Transverse colon (tissue), 4 donors: ENCODE data around the gene CDH12. TPM values are rescaled to one million over a fixed set of nuclear protein-coding genes. Genes with fewer than 3 reads are reported as not detected.

Experiments used
- DNase-seq: peaks from one replicate; pipeline ENCODE4 v3.0.0-alpha.2; 2019
- H3K27ac ChIP-seq, 4 donors: fragments of 200-600 bp; sonication (generic); 2 replicates each; pipeline ENCODE4 v1.5.1; 2016 to 2018; ENCODE audit warnings: inconsistent platforms in 4 of 4
- H3K27me3 ChIP-seq: fragments of 200-600 bp; sonication (generic); 2 replicates; pipeline ENCODE4 v1.5.1; 2017; ENCODE audit warnings: inconsistent platforms
- H3K36me3 ChIP-seq, 4 donors: fragments of 200-600 bp; sonication (generic); 2 replicates each; pipeline ENCODE4 v1.5.1; 2017 to 2019; ENCODE audit warnings: inconsistent platforms in 4 of 4
- H3K4me1 ChIP-seq, 4 donors: fragments of 200-600 bp; sonication (generic); 2 replicates each; pipeline ENCODE4 v1.5.1; 2017 to 2020; ENCODE audit warnings: inconsistent platforms in 4 of 4
- H3K4me3 ChIP-seq, 4 donors: fragments of 200-600 bp; sonication (generic); 1 replicate in 1 of 4; 2 replicates in 3 of 4; pipeline versions ENCODE4 v1.5.1 to v1.6.1; 2017 to 2019; ENCODE audit warnings: inconsistent platforms in 4 of 4
- H3K9me3 ChIP-seq, 2 donors: fragments of 200-600 bp; sonication (generic); 2 replicates each; pipeline ENCODE4 v1.5.1; 2017 to 2019; ENCODE audit warnings: inconsistent platforms in 2 of 2
- CTCF ChIP-seq, 5 experiments: fragments of 200-600 bp in 3 of 5; fragments of 450-650 bp in 2 of 5; sonication (generic) in 3 of 5; IDR thresholded peaks; 1 replicate in 2 of 5; 2 replicates in 3 of 5; pipeline ENCODE4 v1.5.1; 2016 to 2017; ENCODE audit warnings: antibody characterized with exemption in 5 of 5, inconsistent platforms in 3 of 5, mild to moderate bottlenecking in 2 of 5, moderate library complexity in 1 of 5
- EP300 ChIP-seq: sonication (generic); formaldehyde crosslinking; IDR thresholded peaks from one replicate; pipeline ENCODE4 v1.6.1; 2017; ENCODE audit warnings: antibody characterized with exemption, low read depth
- POLR2A ChIP-seq: fragments of 450-650 bp; IDR thresholded peaks from one replicate; pipeline ENCODE4 v1.6.1; 2016; ENCODE audit warnings: antibody characterized with exemption, mild to moderate bottlenecking, moderate library complexity
- POLR2AphosphoS5 ChIP-seq, 3 donors: sonication (generic); formaldehyde crosslinking; IDR thresholded peaks; one replicate each; pipeline ENCODE4 v1.6.1; 2016; ENCODE audit warnings: antibody characterized with exemption in 3 of 3
- WGBS, 2 donors: methylation state at CpG; one replicate each; pipeline ENCODE4 v1.1.5; 2018; ENCODE audit warnings: low coverage in 1 of 2; 5-methylcytosine and 5-hydroxymethylcytosine counted together
- in situ Hi-C, 4 donors: fragments of 200-750 bp; cut with MboI; loops; one replicate each; pipeline versions ENCODE4 v1.15.0 to v1.15.1; 2017; ENCODE audit warnings: low sequenced_read_pairs in 3 of 4, low pct_ligation_motif_present in 1 of 4, low pct_unique_long_range_greater_than_20kb in 1 of 4
- intact Hi-C: fragments of 100-400 bp; cut with DNase I; formaldehyde crosslinking; loops from one replicate; pipeline ENCODE4 v1.15.1; 2023; ENCODE audit warnings: low total_unique reads
- total RNA-seq, 4 donors: library from RNA; depleted of rRNA; stranded (reverse); fragments of >200 nt; gene quantifications; one replicate each; pipeline ENCODE4 v1.1.0, GENCODE V29; 2016

CDH12 gene
- total RNA-seq, 4 donors from 2014 or later, result 0.14 TPM; not detected in 3

- no peaks in the 10 kb centered on the region for H3K36me3 ChIP-seq
- in situ Hi-C loops, result no loop called here
Observed at GRCh38 chr5:22390888-22391287, 462.3 kb downstream of the CDH12 start.

GRCh38 chr5:22372826-22373660 lies 480.1 kb downstream of the CDH12 start:
- Histone ChIP-seq H3K9me3 (no peaks in the 10 kb centered on the region), H3K36me3 (no peaks in the 10 kb centered on the region), H3K27ac (no peak overlapping the region), H3K27me3 (no peaks in the 10 kb centered on the region), H3K4me1 (no peaks in the 10 kb centered on the region), H3K4me3 (no peak overlapping the region)
- no peak for DNase-seq
- TF ChIP-seq CTCF (IDR thresholded peaks at IDR 0.05) (no peak), POLR2AphosphoS5 (IDR thresholded peaks at IDR 0.05) (no peak), EP300 (no peak), POLR2A (no peak)
- intact Hi-C loops, result no loop called here
- in situ Hi-C loops, result no loop called here
- WGBS, 2 donors, result 69% methylated on average over 1 of the region's 1 CpG; no CpG with 5 or more reads in 1 of the 2 donors

More at GRCh38 chr5:22390888-22391287, 462.3 kb downstream of the CDH12 start:
- Histone ChIP-seq H3K9me3 (no peaks in the 10 kb centered on the region), H3K27ac (no peak overlapping the region), H3K4me1 (no peaks in the 10 kb centered on the region), H3K27me3 (no peaks in the 10 kb centered on the region), H3K4me3 (no peak overlapping the region)
- no peak for TF ChIP-seq POLR2AphosphoS5 (IDR thresholded peaks at IDR 0.05)
- no peak for TF ChIP-seq EP300
- no peak for TF ChIP-seq POLR2A
- TF ChIP-seq CTCF (IDR thresholded peaks at IDR 0.05), result no peak
- intact Hi-C loops, result no loop called here
- no peak for DNase-seq

- H3K9me3 ChIP-seq, result no peaks in the 10 kb centered on the region
- no peaks in the 10 kb centered on the region for H3K27me3 ChIP-seq
- H3K27ac ChIP-seq, result no peak overlapping the region
- no peak overlapping the region for H3K4me3 ChIP-seq
- intact Hi-C loops, result no loop called here
- in situ Hi-C loops, result no loop called here
- no peak for DNase-seq
- H3K36me3 ChIP-seq, result no peaks in the 10 kb centered on the region
- WGBS, 2 donors, result 74% methylated on average over 8 of the region's 8 CpGs; no CpG with 5 or more reads in 1 of the 2 donors
- no peaks in the 10 kb centered on the region for H3K4me1 ChIP-seq
- no peak for TF ChIP-seq POLR2A
- TF ChIP-seq POLR2AphosphoS5 (IDR thresholded peaks at IDR 0.05), result no peak
- TF ChIP-seq CTCF (IDR thresholded peaks at IDR 0.05), result no peak
- TF ChIP-seq EP300, result no peak
Observed at GRCh38 chr5:22372376-22372775, 480.8 kb downstream of the CDH12 start.

- in situ Hi-C loops (no loop called here), intact Hi-C loops (no loop called here)
- Histone ChIP-seq H3K27me3 (no peaks in the 10 kb centered on the region), H3K36me3 (no peaks in the 10 kb centered on the region), H3K27ac (no peak overlapping the region), H3K4me1 (no peaks in the 10 kb centered on the region), H3K9me3 (no peaks in the 10 kb centered on the region), H3K4me3 (no peak overlapping the region)
- DNase-seq, result no peak
- 45 to 46% methylated on average over 3 of the region's 3 CpGs for WGBS, 2 donors
- TF ChIP-seq CTCF (IDR thresholded peaks at IDR 0.05) (no peak), POLR2AphosphoS5 (IDR thresholded peaks at IDR 0.05) (no peak), POLR2A (no peak), EP300 (no peak)
Observed at GRCh38 chr5:22354956-22355355, 498.2 kb downstream of the CDH12 start.
